A549 (cell line): ENCODE results near the gene SYP.

Experiments used
- CBX8 ChIP-seq: fragments of 200-600 bp; sonication (generic); IDR thresholded peaks from 2 replicates; pipeline ENCODE4 v1.6.1; 2016
- CTCF ChIP-seq: fragments of >200 bp; sonication (Bioruptor Twin); formaldehyde crosslinking; IDR thresholded peaks from 3 replicates; pipeline ENCODE4 v1.5.1; 2016
- JUN ChIP-seq, 2 experiments: fragments of >200 bp; sonication (Bioruptor Twin); formaldehyde crosslinking; IDR thresholded peaks; 2 replicates in 1 of 2; 3 replicates in 1 of 2; pipeline ENCODE4 v1.6.1; 2016 to 2017
- PBX3 ChIP-seq: IDR thresholded peaks from 2 replicates; pipeline ENCODE4 v1.6.1; 2012
- POLR2A ChIP-seq: IDR thresholded peaks from 2 replicates; pipeline ENCODE4 v1.6.1; 2012; ENCODE audit warnings: mild to moderate bottlenecking, low read length
- RAD21 ChIP-seq, 2 experiments: fragments of >200 bp in 1 of 2; sonication (Bioruptor Twin) in 1 of 2; formaldehyde crosslinking in 1 of 2; IDR thresholded peaks in 1 of 2; conservative IDR thresholded peaks in 1 of 2; 2 replicates in 1 of 2; 3 replicates in 1 of 2; pipeline ENCODE4 v1.6.1; 2012 to 2018; ENCODE audit warnings: inconsistent platforms in 1 of 2
- REST ChIP-seq: fragments of 200-600 bp; sonication (generic); IDR thresholded peaks from 2 replicates; pipeline ENCODE4 v1.6.1; 2016; ENCODE audit warnings: antibody characterized with exemption, mild to moderate bottlenecking, moderate library complexity

GRCh38 chrX:49167740-49168108 is 32.3 kb downstream of the SYP start:
- TF ChIP-seq CTCF (no peak), JUN (IDR thresholded peaks at IDR 0.05) (no peak), PBX3 (no peak), REST (no peak), CBX8 (no peak), RAD21 (conservative IDR thresholded peaks at IDR 0.05 in 1 of 2, IDR thresholded peaks at IDR 0.05 in 1 of 2) (no peak), POLR2A (no peak)
